Breast epithelium (tissue), 3 donors: Measurements from ENCODE around the gene ASAP2.

Source experiments
- CTCF ChIP-seq, 3 donors: fragments of 450-650 bp; IDR thresholded peaks; one replicate each; pipeline ENCODE4 v1.5.1; 2016 to 2017; ENCODE audit warnings: antibody characterized with exemption in 3 of 3, mild to moderate bottlenecking in 3 of 3, moderate library complexity in 3 of 3
- POLR2A ChIP-seq: fragments of 450-650 bp; IDR thresholded peaks from one replicate; pipeline ENCODE4 v1.6.1; 2016; ENCODE audit warnings: antibody characterized with exemption, mild to moderate bottlenecking, moderate library complexity

DNA sequence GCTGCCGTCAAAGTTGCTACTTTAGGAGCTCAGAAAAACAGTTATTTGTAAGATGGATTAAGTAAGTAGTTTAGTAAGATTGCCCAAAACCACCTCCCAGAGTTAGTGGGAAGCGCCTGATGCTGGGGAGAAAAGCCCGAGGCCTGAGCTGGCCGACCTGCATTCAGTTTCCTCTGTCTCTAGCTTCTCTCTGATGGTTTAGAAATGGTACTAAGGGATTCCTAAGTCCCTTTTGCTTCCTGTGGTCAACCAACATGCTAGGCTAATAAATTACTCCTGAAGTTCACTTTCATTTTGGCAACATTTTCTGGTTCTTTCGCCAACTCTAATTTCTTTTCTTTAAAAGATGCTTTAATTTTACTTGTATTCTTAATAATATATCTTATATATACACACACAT is 60.1 kb downstream of the ASAP2 start:
- TF ChIP-seq CTCF (IDR thresholded peaks at IDR 0.05) (no peak), POLR2A (no peak)
